NCI-H128 (cell line): ENCODE data around the gene ALG5.
A peak's percentile ranks its signal among the peaks of the same experiment; 100 is the strongest.

ENCODE experiments used
- DNase-seq: peaks from one replicate; lab custom pipeline; 2025; ENCODE audit not compliant: unreplicated experiment; lab: John Stamatoyannopoulos, UW

ALG5 gene

DNA sequence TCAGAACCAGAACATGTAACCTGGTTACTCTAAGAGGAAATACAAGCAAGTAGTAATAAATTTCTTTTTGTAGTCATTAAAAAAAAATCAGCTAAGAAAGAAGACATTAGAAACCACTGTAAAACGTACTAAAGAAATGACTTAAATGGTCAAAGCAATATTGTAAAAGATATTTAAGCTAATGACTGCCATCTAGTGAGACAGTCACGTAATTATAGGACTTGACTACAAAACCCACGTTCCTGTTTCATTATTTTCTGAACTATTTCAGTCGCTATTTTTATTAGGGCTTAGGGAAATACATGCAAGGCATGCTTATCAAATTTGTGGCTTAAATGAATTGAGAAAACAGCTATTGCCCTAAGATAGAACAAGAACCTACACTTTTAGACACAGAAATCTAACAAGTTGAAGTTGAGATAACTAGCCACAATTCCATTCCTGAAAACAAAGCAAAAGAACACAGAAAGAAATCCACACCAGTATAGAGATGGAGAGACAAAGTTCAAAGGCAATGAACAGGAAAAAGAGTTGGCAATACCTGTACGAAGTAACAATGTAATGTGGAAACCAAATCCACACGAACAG is 17.9 kb downstream of the ALG5 start:
- no peak for DNase-seq

GRCh38 chr13:36979361-36980050 is 19.6 kb downstream of the ALG5 start:
- no peak for DNase-seq

DNA sequence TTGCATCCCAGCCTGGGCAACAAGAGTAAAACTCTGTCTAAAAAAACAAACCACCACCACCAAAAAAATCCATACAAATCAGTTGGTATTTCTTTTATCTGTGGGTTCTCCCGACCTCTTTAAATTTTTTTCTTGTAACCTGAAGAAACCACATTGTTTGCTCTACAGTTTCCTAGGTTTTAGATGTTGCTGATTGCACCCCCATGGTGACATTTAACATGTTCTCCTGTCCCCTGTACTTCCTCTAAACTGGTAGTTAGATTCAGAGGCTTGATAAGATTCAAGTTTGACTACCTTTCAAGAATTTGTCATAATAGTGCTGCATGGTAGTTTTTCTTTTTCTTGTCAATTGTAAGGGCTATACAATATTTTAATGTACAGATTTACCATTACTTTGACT is 24.0 kb downstream of the ALG5 start:
- no peak for DNase-seq

DNA sequence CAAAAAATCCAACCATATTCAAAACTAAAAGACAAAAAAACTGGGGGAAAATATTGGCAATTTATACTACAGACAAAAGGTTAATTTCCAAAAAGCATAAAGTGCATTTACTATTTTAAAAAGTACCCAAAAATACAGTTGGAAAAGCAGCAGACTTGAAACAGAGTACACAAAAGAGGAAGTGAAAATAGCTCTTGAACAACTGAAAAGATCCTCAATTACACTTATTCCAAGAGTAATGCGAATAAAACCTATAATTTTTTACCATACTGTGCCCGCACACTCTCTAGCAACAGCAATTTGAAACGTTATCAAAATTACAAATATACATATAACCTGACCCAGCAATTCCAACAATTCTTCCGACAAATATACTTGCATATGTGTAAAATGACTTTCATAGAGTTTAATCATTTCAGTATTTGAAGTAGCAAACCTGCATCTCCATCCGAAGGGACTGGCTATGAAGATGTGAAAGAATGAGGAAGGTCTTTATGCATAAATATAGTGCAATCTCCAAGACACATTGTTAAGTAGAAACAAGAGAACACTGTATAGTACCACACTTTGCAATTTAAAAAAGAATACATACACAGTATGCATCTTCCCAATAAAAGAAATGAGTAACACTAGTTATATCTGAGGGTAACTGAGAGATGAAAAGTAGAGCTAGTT is 25.4 kb downstream of the ALG5 start:
- DNase-seq: no peak

- DNase-seq: no peak
Measured at GRCh38 chr13:36973009-36973408, 26.1 kb downstream of the ALG5 start.

DNA sequence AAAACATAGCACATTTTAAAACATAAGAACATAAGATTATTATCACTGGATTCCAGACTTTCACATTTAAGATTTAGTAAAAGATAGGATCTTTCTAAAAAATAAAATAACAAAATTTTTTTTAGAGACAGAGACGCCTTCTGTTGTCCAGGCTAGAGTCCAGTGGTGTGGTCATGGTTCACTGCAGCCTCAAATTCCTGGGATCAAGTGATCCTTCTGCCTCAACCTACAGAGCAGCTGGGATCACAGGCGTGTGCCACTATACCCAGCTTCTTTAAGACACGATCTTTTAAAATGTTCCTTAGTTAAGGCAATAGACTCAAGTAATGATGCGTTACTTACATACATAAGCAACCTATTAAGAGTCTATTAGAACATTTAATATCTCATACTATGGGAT is 32.7 kb downstream of the ALG5 start:
- DNase-seq: no peak

DNA sequence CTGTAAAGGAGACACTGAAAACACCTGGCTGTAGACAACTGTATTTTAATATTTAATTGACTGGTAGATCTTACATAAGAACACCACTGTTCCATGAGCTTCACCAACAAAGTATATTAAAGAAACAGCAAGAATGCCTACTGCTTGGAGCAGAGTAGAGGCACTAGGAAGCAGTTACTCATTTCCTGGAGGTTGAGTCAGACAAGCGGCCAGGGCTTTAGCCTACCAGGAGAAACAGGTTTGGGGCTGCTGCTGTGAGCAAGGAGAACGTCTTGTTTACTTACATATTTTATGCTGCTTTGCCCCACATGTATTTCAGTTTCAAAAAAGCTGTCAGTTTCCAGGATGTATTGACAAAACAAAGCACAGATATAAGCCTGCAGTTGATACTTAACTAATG is 33.4 kb downstream of the ALG5 start:
- no peak for DNase-seq

GRCh38 chr13:36959456-36960116 is 39.6 kb downstream of the ALG5 start:
- no peak for DNase-seq

DNA sequence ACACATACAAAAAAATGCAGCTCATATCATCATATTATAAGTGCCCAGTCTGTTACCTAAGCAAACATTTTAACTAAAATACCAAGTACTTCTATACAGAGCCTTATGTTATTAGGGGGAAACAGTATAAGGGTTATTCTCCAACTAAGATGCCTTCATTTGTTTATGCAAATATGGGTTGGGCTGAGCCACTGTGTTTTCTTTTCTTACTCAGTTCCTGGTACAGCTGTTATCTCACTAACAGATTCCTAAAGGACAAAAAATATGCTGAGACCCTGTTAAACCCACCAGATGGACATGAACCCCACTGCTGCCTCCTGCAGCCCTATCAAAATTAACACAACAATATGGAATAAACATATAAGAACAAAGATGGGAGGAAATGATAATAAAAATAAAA is 44.6 kb downstream of the ALG5 start:
- DNase-seq: no peak

DNA sequence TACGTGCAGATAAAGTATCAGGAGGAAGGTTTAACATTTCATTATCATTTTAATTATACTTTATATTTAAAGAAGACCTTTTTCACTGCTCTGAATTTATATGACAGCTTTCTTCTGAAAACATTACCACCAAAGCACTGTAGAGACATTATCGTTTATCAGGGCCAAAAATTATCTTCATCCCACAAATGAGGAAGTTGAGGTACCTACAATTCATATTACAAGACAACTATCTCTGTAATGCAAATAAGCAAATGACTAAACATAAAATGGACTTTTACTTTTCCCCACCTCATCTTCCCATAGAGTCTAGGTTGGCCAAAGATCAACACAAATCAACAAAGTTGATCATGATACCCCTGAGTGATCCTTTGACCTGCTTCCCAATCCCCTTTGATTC is 48.2 kb downstream of the ALG5 start:
- no peak for DNase-seq

DNA sequence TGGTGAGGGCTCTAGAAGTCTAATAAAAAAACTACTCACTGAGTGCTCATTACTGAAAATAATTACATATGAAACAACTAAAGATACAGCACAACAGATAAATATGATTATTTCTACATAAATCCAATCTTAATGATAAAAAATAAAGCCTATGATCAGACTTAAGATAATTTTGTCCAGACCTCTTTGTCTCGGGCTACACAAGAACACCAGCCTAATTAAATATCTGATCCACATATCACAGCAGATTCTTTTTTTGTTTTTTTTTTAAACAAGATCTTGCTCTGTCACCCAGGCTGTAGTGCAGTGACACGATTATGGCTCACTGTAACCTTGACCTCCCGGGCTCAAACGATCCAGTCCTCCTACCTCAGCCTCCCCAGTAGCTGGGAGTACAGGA is 48.8 kb downstream of the ALG5 start:
- no peak for DNase-seq

GRCh38 chr13:36945078-36945477 is 54.1 kb downstream of the ALG5 start:
- DNase-seq: no peak

GRCh38 chr13:36925603-36926002 is 73.5 kb downstream of the ALG5 start:
- no peak for DNase-seq

GRCh38 chr13:36924001-36924400 is 75.1 kb downstream of the ALG5 start:
- no peak for DNase-seq

DNA sequence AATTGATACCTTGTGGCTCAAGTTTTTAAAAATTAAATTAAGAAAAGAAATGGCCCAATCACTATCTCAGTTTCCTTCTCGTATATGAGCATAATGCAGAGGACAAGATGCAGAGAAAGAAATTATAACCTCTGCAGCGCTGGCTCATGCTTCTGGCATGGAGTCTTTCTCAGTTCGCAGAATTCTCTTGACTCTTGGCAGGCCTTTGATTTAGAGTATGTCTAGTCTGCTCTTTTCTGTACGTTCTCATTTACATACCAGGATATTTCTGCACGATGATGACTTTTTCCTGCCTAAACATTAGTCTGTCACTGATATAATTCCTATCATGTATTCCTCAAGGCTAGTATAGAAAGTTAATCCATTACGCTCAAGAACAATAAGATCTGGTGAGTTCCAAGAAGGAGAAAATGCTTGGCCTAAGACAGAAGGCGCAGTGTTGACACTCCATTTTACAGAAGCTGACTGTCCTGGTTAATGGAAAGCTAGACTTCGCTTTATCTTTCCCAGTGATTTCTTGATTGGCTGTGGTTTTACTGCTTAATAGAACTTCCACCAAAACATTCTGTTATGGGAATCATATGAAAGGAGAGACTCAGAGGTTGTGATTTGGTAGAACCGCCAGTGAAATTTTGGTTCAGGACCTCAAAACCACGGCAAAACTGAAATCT is 77.4 kb downstream of the ALG5 start:
- no peak for DNase-seq

DNA sequence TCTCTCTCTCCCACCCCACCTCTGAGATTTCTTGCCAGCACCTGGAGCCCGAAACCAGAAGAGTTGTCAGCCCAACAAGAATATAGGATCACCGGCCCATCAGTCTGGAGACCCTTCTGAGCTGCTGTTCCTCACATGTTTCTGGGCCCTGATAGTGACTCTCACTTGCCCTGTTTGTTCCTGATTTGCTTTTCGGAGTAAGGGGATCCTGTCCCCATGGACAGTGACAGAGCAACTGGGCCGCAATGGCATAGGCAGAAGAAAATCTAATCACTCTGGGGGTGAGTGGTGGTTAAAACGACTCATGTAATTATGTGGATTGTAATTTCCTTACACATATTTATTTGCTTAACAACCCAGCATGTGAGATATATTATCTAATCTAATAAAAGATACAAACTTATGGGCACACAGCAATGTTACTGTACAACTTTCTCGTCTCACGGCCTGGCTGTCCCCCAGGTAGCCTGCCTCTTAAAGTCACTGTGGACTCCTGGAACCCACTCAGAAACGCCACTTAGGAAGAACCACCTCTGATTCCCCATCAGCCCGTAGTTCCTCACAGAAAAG is 78.4 kb downstream of the ALG5 start:
- DNase-seq: no peak

DNA sequence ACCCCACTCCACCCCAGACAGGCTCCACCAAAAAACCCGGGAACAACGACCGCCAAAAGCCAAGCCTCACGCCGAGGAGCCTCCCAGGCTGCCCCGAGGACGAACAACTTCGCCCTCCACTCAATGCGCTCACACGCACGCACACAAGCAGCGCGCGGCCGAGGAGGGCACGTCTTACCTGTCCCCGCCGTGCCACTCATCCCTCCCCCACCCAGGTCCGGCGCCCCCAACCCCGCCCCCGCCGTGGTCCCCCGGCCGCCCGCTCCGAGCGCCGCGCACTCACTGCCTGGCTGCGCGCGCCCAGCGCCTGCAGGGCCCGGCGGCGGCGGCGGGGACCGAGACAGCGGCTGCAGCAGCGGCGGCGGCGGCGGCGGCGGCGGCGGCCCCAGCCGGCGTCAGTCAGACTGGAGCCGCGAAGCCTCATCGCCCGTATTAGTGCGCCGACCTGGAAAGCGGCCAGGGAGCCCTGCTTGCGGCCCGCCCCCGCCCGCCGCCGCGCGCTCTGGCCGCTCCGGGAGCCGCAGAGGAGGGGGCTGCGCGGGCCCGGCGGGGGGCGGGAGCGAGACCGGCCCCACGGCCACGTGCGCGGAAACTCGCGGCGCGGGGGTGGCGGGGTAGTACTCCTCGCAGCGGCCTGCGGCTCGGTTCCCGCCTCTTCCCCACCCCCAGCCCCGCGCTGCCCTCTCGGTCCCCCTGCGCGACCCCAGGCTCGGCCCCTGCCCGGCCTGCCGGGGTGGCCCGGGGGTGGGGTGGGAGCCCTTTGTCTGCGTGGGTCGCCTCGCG is 79.1 kb downstream of the ALG5 start, which contains the start of gene SMAD9:
Gene SMAD9 (minus strand): TSS at position 406 of the 783 bp plus-strand sequence. CDS start 40,549 bp downstream, outside the sequence.
- peak; percentile 70 for DNase-seq

DNA sequence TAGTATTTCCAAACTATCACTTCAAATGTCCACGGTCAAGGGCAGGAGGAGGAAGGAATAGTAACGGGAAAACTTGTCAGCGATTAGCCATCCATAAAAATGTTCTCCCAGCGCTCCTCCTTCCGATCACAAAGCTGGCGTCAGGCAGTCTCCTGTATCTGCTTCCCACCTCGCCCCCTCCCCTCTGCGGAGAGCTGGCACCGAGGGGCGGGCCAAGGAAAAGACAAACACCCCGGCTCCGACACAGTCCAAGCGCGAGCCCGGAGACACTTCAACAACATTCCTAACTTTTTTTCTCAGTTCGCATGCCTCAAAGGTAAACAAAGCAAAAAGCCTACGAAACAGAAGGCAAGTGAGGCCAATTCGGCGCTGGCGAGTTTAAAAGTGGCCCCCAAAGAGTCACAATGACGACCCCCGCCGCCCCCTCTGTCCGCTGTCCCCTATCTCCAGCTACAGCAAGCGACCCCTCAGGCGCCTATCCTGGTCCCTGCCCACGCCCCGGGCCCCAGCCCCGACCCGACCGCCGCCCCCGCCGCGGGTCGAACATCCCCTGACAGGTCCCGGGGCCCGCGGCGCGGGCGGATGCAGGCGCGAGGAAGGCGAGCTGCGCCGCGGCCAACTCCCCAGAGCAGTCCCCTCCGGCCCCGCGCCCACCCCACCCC is 79.8 kb downstream of the ALG5 start:
- DNase-seq: peak; percentile 75

GRCh38 chr13:36918246-36919131 is 80.7 kb downstream of the ALG5 start:
- no peak for DNase-seq
